ENCODE data around the gene MS4A8. TPM values are rescaled to one million over a fixed set of nuclear protein-coding genes. Genes with fewer than 3 reads are reported as not detected.

MS4A8 gene
- total and polyA plus RNA-seq, 2 of the 4 experiments (the other 2 are of a cell fraction), result not detected

- H2AK5ac ChIP-seq (ENCODE audit: low read depth, low read length), result no peak overlapping the region
- in situ Hi-C loops (cut with MboI; ENCODE audit: low sequenced_read_pairs) (no loop called here), intact Hi-C loops (cut with micrococcal nuclease) (no loop called here), dilution Hi-C loops (cut with HindIII; ENCODE audit: low sequenced_read_pairs, unreplicated experiment) (no loop called here)
- no peak overlapping the region for H2BK120ac ChIP-seq (ENCODE audit: low read depth, low read length)
- no peaks in the 10 kb centered on the region for H3K79me1 ChIP-seq (ENCODE audit: low read depth in 1 of 2, low read length in 2 of 2)
- no peak overlapping the region for H3K4me2 ChIP-seq (ENCODE audit: low read depth, low read length)
- H3K56ac ChIP-seq (ENCODE audit: extremely low read depth, insufficient read depth, low read length), result no peak overlapping the region
- H2AFZ ChIP-seq (replicated peaks; ENCODE audit: low read length, poor library complexity), result no peak overlapping the region
- H3K14ac ChIP-seq (replicated peaks; ENCODE audit: low read depth, low read length), result no peak overlapping the region
- H3K4me3 ChIP-seq (ENCODE audit: insufficient read depth, low read depth, low read length), result no peak overlapping the region
- no peaks in the 10 kb centered on the region for H3K36me3 ChIP-seq (ENCODE audit: control insufficient read depth, insufficient read depth, low read length)
- CTCF ChIA-PET, result no interaction called here
- no peak for TF ChIP-seq BHLHE40 (IDR thresholded peaks at IDR 0.05; ENCODE audit: low read depth, low read length)
- TF ChIP-seq USF2 (IDR thresholded peaks at IDR 0.05; ENCODE audit: low read depth, low read length), result no peak
- no peak for TF ChIP-seq ELK1 (IDR thresholded peaks at IDR 0.05; ENCODE audit: borderline replicate concordance, low read depth, low read length)
- no peak for TF ChIP-seq RAD21 (IDR thresholded peaks at IDR 0.05; ENCODE audit: low read length)
- TF ChIP-seq CTCF (conservative IDR thresholded peaks at IDR 0.05; ENCODE audit: low read depth, low read length), result no peak
- TF ChIP-seq RFX5 (IDR thresholded peaks at IDR 0.05; ENCODE audit: low read depth, low read length), result no peak
- no peak for TF ChIP-seq POLR2A (IDR thresholded peaks at IDR 0.05; ENCODE audit: low read depth, low read length)
- no peak for TF ChIP-seq CEBPB (IDR thresholded peaks at IDR 0.05; ENCODE audit: low read depth, low read length)
- no peak for TF ChIP-seq MAZ (IDR thresholded peaks at IDR 0.05; ENCODE audit: borderline replicate concordance, low read depth, low read length)
- no peak for TF ChIP-seq FOS (IDR thresholded peaks at IDR 0.05; ENCODE audit: low read depth, low read length)
- H2BK15ac ChIP-seq (ENCODE audit: low read depth, low read length), result no peak overlapping the region
- H3K9ac ChIP-seq (ENCODE audit: low read depth, low read length), result no peak overlapping the region
- H3K23ac ChIP-seq (ENCODE audit: low read depth, low read length), result no peak overlapping the region
- no peaks in the 10 kb centered on the region for H3K27me3 ChIP-seq (ENCODE audit: control insufficient read depth, insufficient read depth, low read length)
- DNase-seq (no peak), ATAC-seq (ENCODE audit: low read depth) (no peak)
- no peak overlapping the region for H4K8ac ChIP-seq (ENCODE audit: low read depth in 2 of 2, low read length in 2 of 2)
- POLR2A ChIA-PET (ENCODE audit: unreplicated experiment), result no interaction called here
- H2BK5ac ChIP-seq (ENCODE audit: low read depth, low read length, poor library complexity, severe bottlenecking), result no peak overlapping the region
- H3K27ac ChIP-seq (ENCODE audit: insufficient read depth, low read length), result no peak overlapping the region
- H3K9me1 ChIP-seq (ENCODE audit: insufficient read depth, low read length), result no peaks in the 10 kb centered on the region
- H3K18ac ChIP-seq (ENCODE audit: low read depth, low read length), result no peak overlapping the region
- no peak overlapping the region for H4K5ac ChIP-seq (ENCODE audit: low read depth, low read length)
- peaks cover 6% of the 10 kb centered on the region for H3K9me3 ChIP-seq (ENCODE audit: control insufficient read depth, insufficient read depth, low read length)
- H2AK9ac ChIP-seq (replicated peaks; ENCODE audit: low read depth, low read length, poor library complexity), result no peak overlapping the region
- no peak overlapping the region for H2BK20ac ChIP-seq (ENCODE audit: low read depth, low read length)
- no peaks in the 10 kb centered on the region for H3K4me1 ChIP-seq (ENCODE audit: control insufficient read depth, insufficient read depth, low read length)
- BruUV-seq (replicated peaks), result no TSS peak
- no peaks in the 10 kb centered on the region for H4K20me1 ChIP-seq (ENCODE audit: insufficient read depth, low read length)
- no peak overlapping the region for H4K91ac ChIP-seq (ENCODE audit: insufficient read depth, low read depth, low read length)
- H3K4ac ChIP-seq (ENCODE audit: low read depth, low read length), result no peak overlapping the region
Observed at GRCh38 chr11:60679879-60680278, 19.5 kb upstream of the MS4A8 start.

All from IMR-90 (cell line).